ENCODE measurements around the gene GYS1.
"Not testable (repeated sequence)": the region's sequence is repeated elsewhere in the genome, so short reads cannot be mapped to it uniquely, and the experiment has no call there.

Gene GYS1

GRCh38 chr19:48922548-48923490 lies 70.3 kb downstream of the GYS1 start:
- WGBS, result 95% methylated on average over 18 of the region's 18 CpGs
- DNase-seq, result no peak
- Histone ChIP-seq H3K27me3 (ENCODE audit: control insufficient read depth in 1 of 2, insufficient read depth in 1 of 2, low read length in 2 of 2) (no peaks in the 10 kb centered on the region), H3K36me3 (ENCODE audit: control insufficient read depth in 1 of 2, insufficient read depth in 2 of 2, low read depth in 1 of 2, low read length in 2 of 2) (peaks cover 46 to 48% of the 10 kb centered on the region in 2 experiments), H2BK120ac (ENCODE audit: low read depth, low read length) (no peak overlapping the region), H2AFZ (ENCODE audit: low read depth, low read length) (no peak overlapping the region), H3K14ac (ENCODE audit: low read length in 2 of 2) (no peak overlapping the region), H3K9ac (ENCODE audit: low read length) (no peak overlapping the region), H3K4me2 (ENCODE audit: low read length, poor library complexity, severe bottlenecking) (no peak overlapping the region), H4K91ac (ENCODE audit: low read length) (no peak overlapping the region), H4K8ac (ENCODE audit: low read length) (no peak overlapping the region), H3K23ac (ENCODE audit: low read length in 2 of 2) (no peak overlapping the region), H3K9me3 (ENCODE audit: control insufficient read depth, low read length) (no peaks in the 10 kb centered on the region), H3K4ac (ENCODE audit: low read depth in 1 of 2, low read length in 2 of 2) (no peak overlapping the region), H3K4me3 (ENCODE audit: insufficient read depth in 1 of 2, low read depth in 1 of 2, low read length in 2 of 2) (no peak overlapping the region), H3K79me1 (replicated peaks; ENCODE audit: low read length, poor library complexity, severe bottlenecking) (no peaks in the 10 kb centered on the region), H2BK12ac (ENCODE audit: low read length in 2 of 2) (no peak overlapping the region), H3K18ac (ENCODE audit: low read depth in 1 of 2, low read length in 2 of 2) (no peak overlapping the region), H2BK15ac (ENCODE audit: low read depth, poor library complexity, severe bottlenecking) (no peak overlapping the region), H2BK5ac (ENCODE audit: low read depth, low read length, poor library complexity, severe bottlenecking) (no peak overlapping the region), H2AK5ac (ENCODE audit: low read length, severe bottlenecking) (no peak overlapping the region), H3K4me1 (ENCODE audit: control insufficient read depth, insufficient read depth, low read depth, low read length) (peaks cover 7% of the 10 kb centered on the region), H3K27ac (ENCODE audit: low read length, poor library complexity, severe bottlenecking) (no peak overlapping the region)

- Histone ChIP-seq H3K27me3 (ENCODE audit: control insufficient read depth in 1 of 2, insufficient read depth in 1 of 2, low read length in 2 of 2) (no peaks in the 10 kb centered on the region), H3K4me2 (ENCODE audit: low read length, poor library complexity, severe bottlenecking) (no peak overlapping the region), H3K18ac (ENCODE audit: low read depth in 1 of 2, low read length in 2 of 2) (no peak overlapping the region), H3K14ac (ENCODE audit: low read length in 2 of 2) (no peak overlapping the region), H3K4ac (ENCODE audit: low read depth in 1 of 2, low read length in 2 of 2) (no peak overlapping the region), H4K8ac (ENCODE audit: low read length) (no peak overlapping the region), H3K9ac (ENCODE audit: low read length) (no peak overlapping the region), H2AK5ac (ENCODE audit: low read length, severe bottlenecking) (no peak overlapping the region), H4K91ac (ENCODE audit: low read length) (no peak overlapping the region), H3K27ac (ENCODE audit: low read length, poor library complexity, severe bottlenecking) (no peak overlapping the region), H3K36me3 (ENCODE audit: control insufficient read depth in 1 of 2, insufficient read depth in 2 of 2, low read depth in 1 of 2, low read length in 2 of 2) (peaks cover 49 to 52% of the 10 kb centered on the region in 2 experiments), H3K79me1 (replicated peaks; ENCODE audit: low read length, poor library complexity, severe bottlenecking) (no peaks in the 10 kb centered on the region), H2BK120ac (ENCODE audit: low read depth, low read length) (no peak overlapping the region), H2BK15ac (ENCODE audit: low read depth, poor library complexity, severe bottlenecking) (no peak overlapping the region), H2BK12ac (ENCODE audit: low read length in 2 of 2) (peak overlapping the region in 1 of 2 experiments; percentile 7), H3K9me3 (ENCODE audit: control insufficient read depth, low read length) (no peaks in the 10 kb centered on the region), H3K23ac (ENCODE audit: low read length in 2 of 2) (no peak overlapping the region), H3K4me1 (ENCODE audit: control insufficient read depth, insufficient read depth, low read depth, low read length) (peaks cover 5% of the 10 kb centered on the region), H2BK5ac (ENCODE audit: low read depth, low read length, poor library complexity, severe bottlenecking) (no peak overlapping the region), H3K4me3 (ENCODE audit: insufficient read depth in 1 of 2, low read depth in 1 of 2, low read length in 2 of 2) (no peak overlapping the region), H2AFZ (ENCODE audit: low read depth, low read length) (no peak overlapping the region)
- DNase-seq, result no peak
- WGBS, result 96% methylated on average over 12 of the region's 12 CpGs
Measured at GRCh38 chr19:48921721-48922500, 71.2 kb downstream of the GYS1 start.

- Histone ChIP-seq H3K4me1 (ENCODE audit: control insufficient read depth, insufficient read depth, low read depth, low read length) (peaks cover 2% of the 10 kb centered on the region), H2AK5ac (ENCODE audit: low read length, severe bottlenecking) (no peak overlapping the region)
Measured at GRCh38 chr19:48920949-48921348, 72.2 kb downstream of the GYS1 start.

GRCh38 chr19:48919271-48919670 lies 73.8 kb downstream of the GYS1 start:
- not testable (repeated sequence) for H2BK12ac ChIP-seq (ENCODE audit: low read length in 2 of 2); H3K27ac ChIP-seq (ENCODE audit: low read length, poor library complexity, severe bottlenecking); DNase-seq; H3K18ac ChIP-seq (ENCODE audit: low read depth in 1 of 2, low read length in 2 of 2); H3K27me3 ChIP-seq (ENCODE audit: control insufficient read depth in 1 of 2, insufficient read depth in 1 of 2, low read length in 2 of 2); H4K8ac ChIP-seq (ENCODE audit: low read length); H4K91ac ChIP-seq (ENCODE audit: low read length); H3K4ac ChIP-seq (ENCODE audit: low read depth in 1 of 2, low read length in 2 of 2); H3K9me3 ChIP-seq (ENCODE audit: control insufficient read depth, low read length); H3K4me3 ChIP-seq (ENCODE audit: insufficient read depth in 1 of 2, low read depth in 1 of 2, low read length in 2 of 2); H2BK120ac ChIP-seq (ENCODE audit: low read depth, low read length); H2AK5ac ChIP-seq (ENCODE audit: low read length, severe bottlenecking); H2AFZ ChIP-seq (ENCODE audit: low read depth, low read length); H2BK15ac ChIP-seq (ENCODE audit: low read depth, poor library complexity, severe bottlenecking); H3K14ac ChIP-seq (ENCODE audit: low read length in 2 of 2); H3K23ac ChIP-seq (ENCODE audit: low read length in 2 of 2); H2BK5ac ChIP-seq (ENCODE audit: low read depth, low read length, poor library complexity, severe bottlenecking); H3K4me2 ChIP-seq (ENCODE audit: low read length, poor library complexity, severe bottlenecking); H3K9ac ChIP-seq (ENCODE audit: low read length); H3K79me1 ChIP-seq (replicated peaks; ENCODE audit: low read length, poor library complexity, severe bottlenecking); H3K4me1 ChIP-seq (ENCODE audit: control insufficient read depth, insufficient read depth, low read depth, low read length)
- WGBS, result 94% methylated on average over 8 of the region's 8 CpGs
- H3K36me3 ChIP-seq (ENCODE audit: control insufficient read depth in 1 of 2, insufficient read depth in 2 of 2, low read depth in 1 of 2, low read length in 2 of 2), result peaks cover 68 to 73% of the 10 kb centered on the region in 2 experiments

More at GRCh38 chr19:48920949-48921348, 72.2 kb downstream of the GYS1 start:
- H3K4me3 ChIP-seq (ENCODE audit: insufficient read depth in 1 of 2, low read depth in 1 of 2, low read length in 2 of 2), result no peak overlapping the region
- H3K27ac ChIP-seq (ENCODE audit: low read length, poor library complexity, severe bottlenecking), result no peak overlapping the region
- H3K9me3 ChIP-seq (ENCODE audit: control insufficient read depth, low read length), result no peaks in the 10 kb centered on the region
- H2BK15ac ChIP-seq (ENCODE audit: low read depth, poor library complexity, severe bottlenecking), result no peak overlapping the region
- H2BK12ac ChIP-seq (ENCODE audit: low read length in 2 of 2), result no peak overlapping the region
- H2BK120ac ChIP-seq (ENCODE audit: low read depth, low read length), result no peak overlapping the region
- no peak overlapping the region for H3K23ac ChIP-seq (ENCODE audit: low read length in 2 of 2)
- DNase-seq, result no peak
- H3K27me3 ChIP-seq (ENCODE audit: control insufficient read depth in 1 of 2, insufficient read depth in 1 of 2, low read length in 2 of 2), result no peaks in the 10 kb centered on the region
- no peak overlapping the region for H3K18ac ChIP-seq (ENCODE audit: low read depth in 1 of 2, low read length in 2 of 2)
- H2AFZ ChIP-seq (ENCODE audit: low read depth, low read length), result no peak overlapping the region
- no peak overlapping the region for H4K8ac ChIP-seq (ENCODE audit: low read length)
- H3K36me3 ChIP-seq (ENCODE audit: control insufficient read depth in 1 of 2, insufficient read depth in 2 of 2, low read depth in 1 of 2, low read length in 2 of 2), result peaks cover 54 to 57% of the 10 kb centered on the region in 2 experiments
- H3K14ac ChIP-seq (ENCODE audit: low read length in 2 of 2), result no peak overlapping the region
- no peak overlapping the region for H2BK5ac ChIP-seq (ENCODE audit: low read depth, low read length, poor library complexity, severe bottlenecking)
- WGBS, result 89% methylated on average over 10 of the region's 10 CpGs
- H4K91ac ChIP-seq (ENCODE audit: low read length), result no peak overlapping the region
- no peak overlapping the region for H3K4me2 ChIP-seq (ENCODE audit: low read length, poor library complexity, severe bottlenecking)
- no peaks in the 10 kb centered on the region for H3K79me1 ChIP-seq (replicated peaks; ENCODE audit: low read length, poor library complexity, severe bottlenecking)
- H3K9ac ChIP-seq (ENCODE audit: low read length), result no peak overlapping the region
- no peak overlapping the region for H3K4ac ChIP-seq (ENCODE audit: low read depth in 1 of 2, low read length in 2 of 2)

Measured in mesenchymal stem cell (in vitro differentiated cells and primary cell).